SIG-M5 (cell line): ENCODE data around the gene SLC44A5.
"Not testable (repeated sequence)": the region's sequence is repeated elsewhere in the genome, so short reads cannot be mapped to it uniquely, and the experiment has no call there.

ENCODE experiments used
- DNase-seq: peaks from one replicate; lab custom pipeline; 2025; lab: John Stamatoyannopoulos, UW

Gene SLC44A5

DNA sequence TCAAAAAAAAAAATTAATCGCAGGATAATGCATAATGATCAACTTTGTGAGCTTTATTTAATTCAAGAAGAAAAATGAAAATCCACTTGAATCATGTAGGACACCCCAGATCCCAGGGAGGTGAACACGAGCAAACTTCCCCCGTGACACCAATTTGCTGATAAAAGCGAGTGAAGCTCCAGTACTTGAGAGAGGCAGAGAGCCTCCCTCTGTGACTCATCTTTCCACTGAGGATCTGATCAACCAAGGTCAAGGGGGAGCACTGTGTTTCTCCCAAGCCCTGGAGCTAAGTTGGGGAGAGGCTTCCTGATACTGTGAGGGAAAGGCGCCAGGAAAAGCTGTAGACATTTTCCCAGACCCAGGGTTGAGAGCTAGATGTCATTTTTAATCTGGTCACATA lies 160.9 kb downstream of the SLC44A5 start:
- no peak for DNase-seq

DNA sequence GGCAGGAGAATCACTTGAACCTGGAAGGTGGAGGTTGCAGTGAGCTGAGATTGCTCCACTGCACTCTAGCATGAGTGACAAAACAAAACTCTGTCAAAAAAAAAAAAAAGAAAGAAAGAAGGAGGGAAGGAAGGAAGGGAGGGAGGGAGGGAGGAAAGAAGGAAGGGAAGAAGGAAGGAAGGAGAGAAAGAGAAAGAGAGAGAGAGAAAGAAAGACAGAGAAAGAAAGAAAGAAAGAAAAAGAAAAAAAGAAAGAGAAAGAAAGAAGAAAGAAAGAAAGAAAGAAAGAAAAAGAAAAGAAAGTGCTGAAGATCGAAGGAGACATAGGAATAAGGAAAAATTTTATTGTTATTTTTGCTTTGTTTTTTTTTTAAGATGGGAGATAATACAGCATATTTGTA lies 166.7 kb downstream of the SLC44A5 start:
- DNase-seq = no peak

DNA sequence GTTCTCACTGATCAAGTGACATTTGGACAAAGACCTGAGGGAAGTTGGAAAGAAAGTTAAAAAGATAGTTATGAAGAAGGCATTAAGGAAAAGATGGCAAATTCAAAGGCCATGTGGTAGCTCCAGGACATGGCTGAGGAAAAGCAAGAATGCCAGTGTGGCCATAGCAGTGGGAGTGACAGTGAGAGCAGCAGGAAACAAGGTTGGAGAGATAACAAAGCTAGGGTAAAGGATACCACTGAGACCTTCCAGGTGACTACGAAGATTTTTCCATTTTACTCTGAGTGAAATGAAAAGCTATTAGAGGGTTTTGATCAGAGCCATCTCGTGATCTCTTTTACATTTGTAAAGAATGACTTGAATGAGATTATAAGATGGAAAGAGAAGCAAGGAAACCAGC lies 170.6 kb downstream of the SLC44A5 start:
- no peak for DNase-seq

DNA sequence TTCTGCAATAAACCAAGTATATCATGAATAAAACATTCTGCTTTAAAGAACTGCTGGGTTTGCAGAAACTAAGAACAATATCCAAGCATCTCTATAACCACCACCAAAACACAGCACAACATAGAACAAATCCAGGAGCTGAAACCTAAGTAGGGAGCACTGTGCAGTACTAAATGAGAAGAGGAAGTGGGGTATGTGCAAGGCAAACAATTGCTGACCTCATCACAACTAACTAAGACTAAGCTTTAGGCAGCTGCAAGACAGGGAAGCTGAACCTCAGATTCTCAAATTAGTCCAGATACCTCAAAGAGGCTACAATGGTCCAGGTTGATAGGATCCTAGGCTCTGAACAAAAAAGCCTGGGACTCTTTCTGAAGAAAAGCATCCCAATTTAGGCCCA lies 172.6 kb downstream of the SLC44A5 start:
- DNase-seq = no peak

DNA sequence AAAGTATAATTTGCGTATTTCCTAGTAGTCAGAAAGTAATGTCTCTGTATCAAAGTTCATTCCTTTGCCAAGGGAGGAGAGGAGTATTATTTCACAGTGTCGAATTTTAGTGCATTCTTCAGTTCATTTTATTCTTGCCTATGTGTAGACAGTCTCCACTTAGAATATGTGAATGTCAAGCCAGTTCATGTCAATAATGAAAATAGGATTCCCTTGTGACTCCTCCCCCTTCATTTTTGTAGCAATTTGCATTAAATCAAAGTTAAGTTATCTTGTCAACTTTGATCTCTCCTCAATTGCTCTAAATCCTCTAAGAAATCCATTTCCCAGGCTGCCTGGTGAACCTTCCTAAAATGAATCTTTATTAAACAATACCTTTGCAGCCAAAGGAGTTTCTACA lies 179.1 kb downstream of the SLC44A5 start:
- DNase-seq = no peak

DNA sequence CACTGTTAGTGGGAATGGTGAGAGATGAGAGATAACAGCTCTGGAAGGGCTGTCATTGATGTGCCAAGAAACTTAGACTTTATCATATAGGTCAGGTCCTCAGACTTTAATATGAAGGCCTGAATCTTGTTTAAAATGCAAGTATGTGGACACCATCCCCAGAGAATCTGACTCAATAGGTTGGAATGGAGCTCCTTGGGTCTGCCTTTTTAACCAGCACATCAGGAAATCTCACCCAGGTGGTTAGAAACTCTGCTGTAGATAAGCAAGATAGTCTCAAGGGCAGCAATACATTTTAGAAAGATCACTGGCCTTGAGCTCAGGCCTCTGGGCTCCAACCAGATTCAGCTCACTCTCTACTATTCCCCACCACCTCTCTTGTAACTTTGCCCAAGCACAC lies 180.4 kb downstream of the SLC44A5 start:
- no peak for DNase-seq

DNA sequence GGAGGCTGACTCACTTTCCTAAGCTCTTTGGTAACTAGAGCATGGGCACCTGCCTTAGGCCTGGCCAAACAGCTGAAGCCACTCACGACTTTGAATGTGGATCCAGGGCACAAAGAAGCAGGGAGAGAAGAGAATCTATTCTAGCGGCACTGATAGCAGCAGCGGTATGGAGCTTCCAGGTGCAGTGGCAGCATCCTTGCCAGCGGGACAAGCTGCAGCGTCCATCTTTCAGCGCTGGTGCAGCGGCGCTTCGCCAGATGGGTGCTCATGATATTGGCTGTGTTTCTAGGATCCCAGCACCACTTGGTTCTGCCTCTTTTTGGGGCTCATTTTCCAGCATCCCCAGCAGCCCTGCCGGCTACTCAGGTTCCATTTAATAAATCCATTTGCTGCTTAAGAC lies 184.2 kb downstream of the SLC44A5 start:
- DNase-seq = no peak

DNA sequence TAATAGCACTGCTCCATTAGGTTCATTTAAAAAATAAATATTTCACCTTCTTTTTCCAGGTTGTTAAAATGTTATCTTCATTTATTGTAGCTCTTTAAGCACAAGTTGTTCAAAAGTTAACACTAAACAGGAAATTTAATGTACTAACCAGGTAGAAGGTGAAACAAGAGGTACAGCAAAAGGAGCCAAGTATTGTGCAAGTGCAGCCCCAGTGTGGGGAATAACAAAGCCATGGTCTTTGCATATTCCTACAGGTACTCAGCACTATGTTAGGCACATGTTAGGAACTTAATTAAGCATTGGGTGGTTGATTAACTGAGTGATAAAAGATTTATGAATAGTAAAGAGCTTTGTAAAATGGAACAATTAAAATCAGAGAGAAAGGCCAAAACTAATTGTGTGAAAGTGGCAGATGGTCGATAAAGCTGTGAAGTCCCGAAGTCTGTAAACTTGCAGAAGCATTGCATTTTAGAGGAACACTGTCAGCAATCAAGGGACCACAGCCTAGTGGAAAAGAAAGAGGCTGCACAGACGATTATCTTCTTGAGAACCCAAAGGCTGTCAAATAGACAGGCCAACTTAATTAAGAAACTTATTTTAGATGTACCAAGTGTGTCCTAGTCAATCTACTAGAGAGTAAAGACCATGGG lies 185.8 kb downstream of the SLC44A5 start:
- no peak for DNase-seq

DNA sequence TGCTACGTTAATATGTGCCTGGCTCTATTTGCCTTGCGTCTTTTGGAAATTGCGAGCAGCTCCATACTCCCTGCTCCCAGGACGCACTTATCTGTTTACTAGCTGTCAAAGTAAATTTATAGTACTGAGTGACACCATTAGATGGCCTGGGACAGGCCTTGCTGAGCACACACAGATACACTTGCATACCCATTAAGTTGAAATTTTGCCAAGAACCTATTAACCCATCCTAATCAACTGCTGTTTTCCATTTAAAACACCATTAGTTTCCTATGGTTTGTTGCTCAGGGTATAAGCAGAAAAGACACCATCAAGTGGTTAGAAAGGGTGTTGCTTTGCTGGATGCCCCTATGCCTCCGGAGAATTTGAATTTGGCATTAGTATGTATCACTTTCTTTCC lies 187.3 kb downstream of the SLC44A5 start:
- DNase-seq = no peak

DNA sequence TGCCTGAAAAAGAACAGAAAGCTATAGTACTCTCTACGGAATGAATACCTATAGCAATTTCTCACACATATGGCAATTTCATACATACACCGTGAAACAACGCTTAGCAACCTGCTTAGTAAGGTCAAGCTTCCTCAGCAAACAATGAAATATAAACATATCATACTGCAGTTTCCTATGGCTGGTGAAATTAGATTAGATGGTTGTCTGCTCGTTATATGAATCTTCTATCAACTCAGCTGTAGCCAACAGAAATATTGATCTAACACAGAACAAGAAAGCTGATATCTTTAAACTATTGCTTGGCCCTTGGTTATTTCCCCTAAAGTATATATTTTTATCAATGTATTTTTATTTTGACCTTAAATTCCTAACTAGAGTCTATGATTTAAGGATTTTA lies 187.8 kb downstream of the SLC44A5 start:
- DNase-seq = no peak

DNA sequence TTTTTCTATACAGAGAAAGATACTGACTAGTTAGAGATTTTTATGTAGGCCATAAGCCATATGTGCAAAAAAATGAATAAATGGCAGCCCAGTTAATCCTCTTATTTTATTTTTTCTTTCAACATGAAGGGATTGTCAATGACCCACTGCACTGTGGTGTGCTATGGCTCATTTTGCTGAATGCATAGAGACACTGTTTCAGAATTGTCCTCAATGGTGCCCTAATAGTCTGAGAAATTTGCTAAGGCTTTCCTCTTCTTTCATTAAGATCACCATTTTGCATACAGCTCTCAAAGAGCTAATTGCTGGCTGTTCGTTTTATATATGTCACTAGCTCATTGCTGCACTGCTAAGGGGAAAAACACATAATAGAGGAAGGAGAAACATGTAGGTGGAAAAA lies 189.5 kb downstream of the SLC44A5 start:
- DNase-seq = no peak

DNA sequence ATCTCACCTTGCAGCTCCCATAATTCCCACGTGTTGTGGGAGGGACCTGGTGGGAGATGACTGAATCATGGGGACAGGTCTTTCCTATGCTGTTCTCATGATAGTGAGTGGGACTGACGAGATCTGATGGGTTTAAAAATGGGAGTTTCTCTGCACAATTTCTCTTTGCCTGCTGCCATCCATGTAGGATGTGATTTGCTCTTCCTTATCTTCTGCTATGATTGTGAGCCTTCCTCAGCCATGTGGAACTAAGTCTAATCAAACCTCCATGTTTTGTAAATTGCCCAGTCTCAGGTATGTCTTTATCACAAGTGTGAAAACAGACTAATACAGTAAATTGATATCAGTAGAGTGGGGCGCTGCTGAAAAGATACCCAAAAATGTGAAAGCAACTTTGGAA lies 195.7 kb downstream of the SLC44A5 start:
- DNase-seq = no peak

DNA sequence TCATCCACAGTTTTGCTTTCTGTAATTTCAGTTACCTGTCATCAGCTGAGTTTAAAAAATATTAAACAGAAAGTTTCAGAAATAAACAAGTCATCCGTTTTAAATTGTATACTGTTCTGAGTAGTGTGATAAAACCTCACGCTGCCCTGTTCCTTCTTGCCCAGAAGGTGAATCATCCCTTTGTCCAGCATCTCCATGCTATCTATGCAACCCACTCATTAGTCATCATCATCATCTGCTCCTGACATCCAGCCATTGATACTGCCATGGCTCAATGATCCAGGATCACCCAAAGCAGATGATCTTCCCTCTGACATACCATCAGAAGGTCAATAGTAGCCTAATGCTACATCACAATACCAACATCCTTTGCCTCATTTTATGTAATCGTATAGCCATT lies 198.3 kb downstream of the SLC44A5 start:
- no peak for DNase-seq

DNA sequence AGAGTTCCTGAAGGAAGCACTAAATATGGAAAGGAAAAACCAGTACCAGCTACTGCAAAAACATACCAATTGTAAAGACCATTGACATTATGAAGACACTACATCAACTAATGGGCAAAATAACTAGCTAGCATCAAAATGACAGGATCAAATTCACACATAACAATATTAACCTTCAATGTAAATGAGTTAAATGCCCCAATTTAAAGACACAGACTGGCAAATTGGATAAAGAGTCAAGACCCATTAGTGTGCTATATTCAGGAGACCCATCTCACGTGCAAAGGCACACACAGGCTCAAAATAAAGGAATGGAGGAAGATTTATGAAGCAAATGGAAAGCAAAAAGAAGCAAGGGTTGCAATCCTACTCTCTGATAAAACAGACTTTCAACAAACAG lies 206.2 kb downstream of the SLC44A5 start:
- DNase-seq = not testable (repeated sequence)

DNA sequence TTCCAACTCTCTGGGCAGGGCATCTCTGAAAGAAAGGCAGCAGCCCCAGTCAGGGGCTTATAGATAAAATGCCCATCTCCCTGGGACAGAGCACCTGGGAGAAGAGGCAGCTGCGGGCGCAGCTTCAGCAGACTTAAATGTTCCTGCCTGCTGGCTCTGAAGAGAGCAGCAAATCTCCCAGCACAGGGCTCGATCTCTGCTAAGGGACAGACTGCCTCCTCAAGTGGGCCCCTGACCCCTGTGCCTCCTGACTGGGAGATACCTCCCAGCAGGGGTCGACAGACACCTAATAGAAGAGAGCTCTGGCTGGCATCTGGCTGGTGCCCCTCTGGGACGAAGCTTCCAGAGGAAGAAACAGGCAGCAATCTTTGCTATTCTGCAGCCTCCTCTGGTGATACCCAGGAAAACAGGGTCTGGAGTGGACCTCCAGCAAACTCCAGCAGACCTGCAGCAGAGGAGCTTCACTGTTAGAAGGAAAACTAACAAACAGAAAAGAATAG lies 207.7 kb downstream of the SLC44A5 start:
- DNase-seq = not testable (repeated sequence)

DNA sequence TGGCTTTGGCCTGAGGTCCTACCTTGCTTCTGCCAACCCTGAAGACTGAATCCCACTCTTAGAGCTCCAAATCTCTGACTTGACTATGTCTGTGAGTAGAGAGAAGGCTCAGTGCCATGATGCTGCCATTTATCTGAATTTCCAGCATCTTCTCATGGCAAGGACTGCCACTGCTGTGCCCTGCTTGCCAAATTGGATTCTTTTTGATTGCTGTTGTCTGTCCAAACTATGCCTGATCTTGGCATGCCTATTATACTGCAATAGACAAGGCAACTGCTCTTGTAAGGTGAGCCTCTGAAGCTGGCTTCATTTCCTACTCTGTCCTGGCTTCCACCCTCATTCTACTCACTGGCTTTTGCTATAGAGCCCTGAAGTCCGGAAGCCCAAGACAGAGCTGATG lies 210.2 kb downstream of the SLC44A5 start:
- no peak for DNase-seq

DNA sequence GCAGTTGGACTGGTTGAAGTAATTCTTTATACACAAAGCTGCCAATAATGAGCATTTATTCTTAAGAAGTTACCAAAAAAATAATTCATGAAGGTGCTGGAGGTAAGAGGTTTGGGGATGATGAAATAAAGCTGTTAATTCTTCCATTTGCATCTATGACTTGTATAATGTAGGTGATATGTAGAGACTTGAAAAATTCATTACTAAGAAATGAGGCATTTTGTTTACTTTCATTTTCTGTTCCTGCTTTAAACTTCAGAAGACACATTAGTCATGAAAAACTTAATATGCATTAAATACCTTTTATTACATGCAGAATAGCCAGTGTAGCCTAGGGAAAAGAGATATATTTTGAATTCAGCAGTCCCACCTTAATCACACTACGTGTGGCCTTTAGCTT lies 214.2 kb downstream of the SLC44A5 start:
- DNase-seq = no peak

DNA sequence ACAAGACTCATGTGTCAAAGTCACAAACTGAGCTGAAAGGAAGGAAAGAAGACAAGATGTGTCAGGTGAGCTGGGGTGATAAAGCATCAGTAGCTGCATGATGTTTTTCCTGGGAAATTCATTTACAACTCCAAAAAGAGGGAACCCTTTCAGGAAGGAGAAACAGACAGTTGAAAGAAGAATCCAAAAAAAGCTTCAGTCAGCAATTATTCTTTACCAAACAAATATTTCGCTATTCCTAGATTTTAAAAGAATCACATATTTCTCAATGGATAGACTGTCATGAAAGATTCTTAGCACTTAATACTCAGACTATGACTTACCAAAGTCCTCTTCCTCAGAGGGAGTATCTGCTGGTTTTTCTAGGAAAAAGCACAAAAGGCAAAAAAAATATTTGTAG lies 214.7 kb downstream of the SLC44A5 start:
- no peak for DNase-seq

DNA sequence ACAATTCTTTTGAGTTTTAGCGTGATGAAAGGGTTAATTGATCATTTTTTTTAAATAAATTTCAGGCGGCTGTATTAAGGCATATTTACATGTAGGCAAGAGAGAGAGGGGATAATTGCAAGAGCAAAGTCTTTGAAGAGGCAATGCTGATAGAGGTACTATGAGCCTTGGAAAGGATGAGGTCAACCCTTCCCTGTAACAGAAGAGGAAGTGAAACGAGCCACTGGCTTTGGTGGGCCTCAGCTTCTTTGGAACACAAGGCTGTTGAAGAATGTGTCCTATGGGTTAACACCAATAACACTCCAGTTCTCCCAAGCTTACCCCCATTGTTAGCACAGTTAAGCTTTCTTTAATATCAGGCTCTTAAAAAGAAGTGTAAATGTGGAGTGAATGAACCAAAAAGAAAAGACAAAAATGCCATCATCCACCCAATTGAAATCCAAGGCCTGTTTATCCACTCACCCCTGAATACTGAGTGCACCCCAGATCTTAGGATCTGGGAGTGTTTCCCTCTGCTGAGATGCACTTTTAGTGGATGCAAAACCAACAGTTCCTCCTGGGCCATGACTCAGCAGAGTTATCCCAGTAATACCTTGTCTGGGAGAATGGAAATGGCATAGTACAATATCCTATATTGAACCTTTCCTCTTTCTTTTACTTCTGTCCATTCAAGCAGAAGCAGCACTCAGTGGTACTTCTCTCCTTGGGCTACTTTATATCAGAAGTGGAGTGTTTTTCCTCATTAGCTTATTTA lies 216.4 kb downstream of the SLC44A5 start:
- no peak for DNase-seq

DNA sequence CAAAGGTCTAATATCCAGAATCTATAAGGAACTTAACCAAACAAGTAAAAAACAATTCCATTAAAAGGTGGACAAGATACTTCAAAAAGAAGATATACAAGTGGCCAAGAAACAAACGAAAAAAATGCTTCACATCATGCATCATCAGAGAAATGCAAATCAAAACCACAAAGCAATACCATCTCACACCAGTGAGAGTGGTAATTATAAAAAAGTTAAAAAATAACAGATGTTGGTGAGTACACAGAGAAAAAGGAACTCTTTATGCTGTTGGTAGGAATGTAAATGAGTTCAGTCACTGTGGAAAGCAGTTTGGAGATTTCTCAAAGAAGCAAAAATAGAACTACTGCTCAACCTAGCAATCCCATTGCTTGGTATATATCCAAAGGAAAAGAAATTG lies 218.6 kb downstream of the SLC44A5 start:
- DNase-seq = no peak

DNA sequence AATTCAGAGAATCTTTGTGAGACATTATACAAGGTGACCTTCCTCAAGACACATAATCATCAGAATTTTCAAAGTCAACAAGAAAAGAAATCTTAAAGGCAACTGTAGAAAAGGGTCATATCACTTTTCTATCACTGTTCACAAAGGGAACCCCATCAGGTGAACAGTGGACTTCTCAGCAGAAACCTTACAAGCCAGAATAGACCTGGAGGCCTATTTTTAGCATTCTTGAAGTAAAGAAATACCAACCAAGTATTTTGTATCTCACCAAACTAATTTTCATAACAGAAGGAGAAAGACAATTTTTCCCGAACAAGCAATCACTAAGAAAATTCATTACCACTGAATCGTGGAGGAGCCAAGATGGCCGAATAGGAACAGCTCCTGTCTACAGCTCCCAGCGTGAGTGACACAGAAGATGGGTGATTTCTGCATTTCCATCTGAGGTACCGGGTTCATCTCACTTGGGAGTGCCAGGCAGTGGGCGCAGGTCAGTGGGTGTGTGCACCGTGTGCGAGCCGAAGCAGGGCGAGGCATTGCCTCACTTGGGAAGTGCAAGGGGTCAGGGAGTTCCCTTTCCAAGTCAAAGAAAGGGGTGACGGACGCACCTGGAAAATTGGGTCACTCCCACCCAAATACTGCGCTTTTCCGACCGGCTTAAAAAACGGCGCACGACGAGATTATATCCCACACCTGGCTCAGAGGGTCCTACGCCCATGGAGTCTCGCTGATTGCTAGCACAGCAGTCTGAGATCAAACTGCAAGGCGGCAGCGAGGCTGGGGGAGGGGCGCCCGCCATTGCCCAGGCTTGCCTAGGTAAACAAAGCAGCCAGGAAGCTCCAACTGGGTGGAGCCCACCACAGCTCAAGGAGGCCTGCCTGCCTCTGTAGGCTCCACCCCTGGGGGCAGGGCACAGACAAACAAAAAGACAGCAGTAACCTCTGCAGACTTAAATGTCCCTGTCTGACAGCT lies 235.2 kb downstream of the SLC44A5 start:
- not testable (repeated sequence) for DNase-seq

DNA sequence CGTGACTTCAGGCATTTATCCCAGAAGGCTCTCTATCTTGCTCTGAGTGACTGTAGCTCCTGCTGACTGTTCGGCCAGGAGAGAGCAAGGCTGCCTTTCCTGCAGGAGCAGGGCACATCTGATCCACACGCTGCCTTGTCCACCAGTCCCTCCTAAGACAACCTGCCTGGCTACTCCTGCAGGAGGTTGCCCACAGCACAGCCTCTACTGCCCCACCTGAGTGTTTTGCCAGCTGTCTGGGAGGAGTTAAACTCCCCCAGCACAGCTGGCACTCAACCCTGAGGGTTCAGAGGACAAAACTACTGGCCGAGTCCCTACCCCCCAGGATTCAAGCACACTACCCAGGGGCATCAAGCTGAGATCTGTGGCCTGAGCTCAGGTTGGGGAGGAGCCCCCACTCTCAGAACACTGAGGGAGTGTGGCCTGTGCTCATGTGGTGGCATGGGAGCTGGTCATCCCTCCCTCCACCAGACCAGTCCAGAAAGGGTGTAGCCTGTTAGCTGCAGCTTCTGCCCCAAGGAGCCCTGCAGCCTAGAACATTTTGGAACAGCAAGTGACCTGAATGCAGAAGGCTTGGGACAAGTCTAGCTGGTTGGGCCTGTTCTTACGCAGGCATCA lies 237.3 kb downstream of the SLC44A5 start:
- DNase-seq = no peak
